Measurements from ENCODE around the gene ZNF438. TPM values are rescaled to one million over a fixed set of nuclear protein-coding genes. Genes with fewer than 3 reads are reported as not detected.

Gene ZNF438
- total RNA-seq, 1 experiment from 2014 or later, result 5.2 TPM

- H3K36me3 ChIP-seq, result no peaks in the 10 kb centered on the region
- H3K4me1 ChIP-seq (replicated peaks), result no peaks in the 10 kb centered on the region
- no peak overlapping the region for H3K27ac ChIP-seq
- no peaks in the 10 kb centered on the region for H3K9me3 ChIP-seq (replicated peaks)
- no peak for DNase-seq (ENCODE audit: low read depth in 1 of 2, low spot score in 2 of 2)
- no peak overlapping the region for H3K4me3 ChIP-seq
- H3K27me3 ChIP-seq (replicated peaks), result no peaks in the 10 kb centered on the region
Measured at GRCh38 chr10:30839652-30840051, 192.0 kb downstream of the ZNF438 start.

- Histone ChIP-seq H3K4me1 (replicated peaks) (no peaks in the 10 kb centered on the region), H3K36me3 (no peaks in the 10 kb centered on the region), H3K4me3 (no peak overlapping the region), H3K27me3 (replicated peaks) (no peaks in the 10 kb centered on the region), H3K27ac (no peak overlapping the region), H3K9me3 (replicated peaks) (no peaks in the 10 kb centered on the region)
- DNase-seq (ENCODE audit: low read depth in 1 of 2, low spot score in 2 of 2), result no peak
Measured at GRCh38 chr10:30836406-30836805, 195.3 kb downstream of the ZNF438 start.

GRCh38 chr10:30835146-30835545 is 196.5 kb downstream of the ZNF438 start:
- DNase-seq (ENCODE audit: low read depth in 1 of 2, low spot score in 2 of 2), result no peak
- Histone ChIP-seq H3K27ac (no peak overlapping the region), H3K9me3 (replicated peaks) (no peaks in the 10 kb centered on the region), H3K36me3 (no peaks in the 10 kb centered on the region), H3K27me3 (replicated peaks) (no peaks in the 10 kb centered on the region), H3K4me1 (replicated peaks) (no peaks in the 10 kb centered on the region), H3K4me3 (no peak overlapping the region)

- no peaks in the 10 kb centered on the region for H3K9me3 ChIP-seq (replicated peaks)
- H3K4me1 ChIP-seq (replicated peaks), result peaks cover 1% of the 10 kb centered on the region; the same call in 1 of the 2 replicates
- no peak overlapping the region for H3K27ac ChIP-seq
- no peak overlapping the region for H3K4me3 ChIP-seq
- no peaks in the 10 kb centered on the region for H3K36me3 ChIP-seq
- H3K27me3 ChIP-seq (replicated peaks), result no peaks in the 10 kb centered on the region
- DNase-seq (ENCODE audit: low read depth in 1 of 2, low spot score in 2 of 2), result no peak
Measured at GRCh38 chr10:30834651-30835050, 197.0 kb downstream of the ZNF438 start.

- no peak for DNase-seq (ENCODE audit: low read depth in 1 of 2, low spot score in 2 of 2)
- Histone ChIP-seq H3K4me1 (replicated peaks) (peaks cover 3% of the 10 kb centered on the region; the same call in 1 of the 2 replicates), H3K27me3 (replicated peaks) (no peaks in the 10 kb centered on the region), H3K27ac (no peak overlapping the region), H3K9me3 (replicated peaks) (no peaks in the 10 kb centered on the region), H3K4me3 (no peak overlapping the region), H3K36me3 (no peaks in the 10 kb centered on the region)
Measured at GRCh38 chr10:30834153-30834552, 197.5 kb downstream of the ZNF438 start.

GRCh38 chr10:30833628-30833970 is 198.1 kb downstream of the ZNF438 start:
- Histone ChIP-seq H3K4me1 (replicated peaks) (peaks cover 3% of the 10 kb centered on the region; the same call in 1 of the 2 replicates), H3K27me3 (replicated peaks) (no peaks in the 10 kb centered on the region), H3K9me3 (replicated peaks) (no peaks in the 10 kb centered on the region), H3K27ac (no peak overlapping the region), H3K4me3 (no peak overlapping the region), H3K36me3 (no peaks in the 10 kb centered on the region)
- no peak for DNase-seq (ENCODE audit: low read depth in 1 of 2, low spot score in 2 of 2)

- Histone ChIP-seq H3K36me3 (no peaks in the 10 kb centered on the region), H3K27ac (no peak overlapping the region), H3K4me3 (no peak overlapping the region), H3K9me3 (replicated peaks) (no peaks in the 10 kb centered on the region), H3K4me1 (replicated peaks) (peaks cover 3% of the 10 kb centered on the region; the same call in 1 of the 2 replicates), H3K27me3 (replicated peaks) (no peaks in the 10 kb centered on the region)
- DNase-seq (ENCODE audit: low read depth in 1 of 2, low spot score in 2 of 2), result no peak
Measured at GRCh38 chr10:30832749-30833627, 198.7 kb downstream of the ZNF438 start.

- no peak for DNase-seq (ENCODE audit: low read depth in 1 of 2, low spot score in 2 of 2)
- H3K4me1 ChIP-seq (replicated peaks), result peaks cover 3% of the 10 kb centered on the region; the same call in 1 of the 2 replicates
- no peaks in the 10 kb centered on the region for H3K36me3 ChIP-seq
- H3K4me3 ChIP-seq, result no peak overlapping the region
- no peaks in the 10 kb centered on the region for H3K9me3 ChIP-seq (replicated peaks)
- no peaks in the 10 kb centered on the region for H3K27me3 ChIP-seq (replicated peaks)
- no peak overlapping the region for H3K27ac ChIP-seq
Measured at GRCh38 chr10:30832001-30832748, 199.5 kb downstream of the ZNF438 start.

GRCh38 chr10:30831426-30831825 is 200.2 kb downstream of the ZNF438 start:
- Histone ChIP-seq H3K4me3 (no peak overlapping the region), H3K36me3 (no peaks in the 10 kb centered on the region), H3K27me3 (replicated peaks) (no peaks in the 10 kb centered on the region), H3K27ac (no peak overlapping the region), H3K4me1 (replicated peaks) (peaks cover 3% of the 10 kb centered on the region; the same call in 1 of the 2 replicates), H3K9me3 (replicated peaks) (no peaks in the 10 kb centered on the region)
- DNase-seq (ENCODE audit: low read depth in 1 of 2, low spot score in 2 of 2), result no peak

GRCh38 chr10:30830315-30831230 is 201.1 kb downstream of the ZNF438 start:
- no peak overlapping the region for H3K27ac ChIP-seq
- peaks cover 3% of the 10 kb centered on the region; the same call in 1 of the 2 replicates for H3K4me1 ChIP-seq (replicated peaks)
- no peaks in the 10 kb centered on the region for H3K36me3 ChIP-seq
- no peaks in the 10 kb centered on the region for H3K9me3 ChIP-seq (replicated peaks)
- DNase-seq (ENCODE audit: low read depth in 1 of 2, low spot score in 2 of 2), result no peak
- H3K27me3 ChIP-seq (replicated peaks), result no peaks in the 10 kb centered on the region
- H3K4me3 ChIP-seq, result no peak overlapping the region

- H3K4me3 ChIP-seq, result no peak overlapping the region
- no peaks in the 10 kb centered on the region for H3K9me3 ChIP-seq (replicated peaks)
- no peaks in the 10 kb centered on the region for H3K36me3 ChIP-seq
- H3K4me1 ChIP-seq (replicated peaks), result peaks cover 3% of the 10 kb centered on the region; the same call in 1 of the 2 replicates
- DNase-seq (ENCODE audit: low read depth in 1 of 2, low spot score in 2 of 2), result no peak
- H3K27me3 ChIP-seq (replicated peaks), result no peaks in the 10 kb centered on the region
- H3K27ac ChIP-seq, result no peak overlapping the region
Measured at GRCh38 chr10:30829901-30830300, 201.8 kb downstream of the ZNF438 start.

GRCh38 chr10:30828680-30829079 is 203.0 kb downstream of the ZNF438 start:
- Histone ChIP-seq H3K36me3 (no peaks in the 10 kb centered on the region), H3K4me1 (replicated peaks) (peaks cover 3% of the 10 kb centered on the region; the same call in 1 of the 2 replicates), H3K4me3 (no peak overlapping the region), H3K27ac (no peak overlapping the region), H3K9me3 (replicated peaks) (no peaks in the 10 kb centered on the region), H3K27me3 (replicated peaks) (no peaks in the 10 kb centered on the region)
- no peak for DNase-seq (ENCODE audit: low read depth in 1 of 2, low spot score in 2 of 2)

GRCh38 chr10:30828164-30828563 is 203.5 kb downstream of the ZNF438 start:
- Histone ChIP-seq H3K9me3 (replicated peaks) (no peaks in the 10 kb centered on the region), H3K27me3 (replicated peaks) (no peaks in the 10 kb centered on the region)

More at GRCh38 chr10:30828164-30828563, 203.5 kb downstream of the ZNF438 start:
- H3K4me1 ChIP-seq (replicated peaks), result peaks cover 3% of the 10 kb centered on the region; the same call in 1 of the 2 replicates
- DNase-seq (ENCODE audit: low read depth in 1 of 2, low spot score in 2 of 2), result no peak
- no peak overlapping the region for H3K4me3 ChIP-seq
- H3K36me3 ChIP-seq, result no peaks in the 10 kb centered on the region
- H3K27ac ChIP-seq, result no peak overlapping the region
